ENCODE measurements around the gene ZNF618.

DNA sequence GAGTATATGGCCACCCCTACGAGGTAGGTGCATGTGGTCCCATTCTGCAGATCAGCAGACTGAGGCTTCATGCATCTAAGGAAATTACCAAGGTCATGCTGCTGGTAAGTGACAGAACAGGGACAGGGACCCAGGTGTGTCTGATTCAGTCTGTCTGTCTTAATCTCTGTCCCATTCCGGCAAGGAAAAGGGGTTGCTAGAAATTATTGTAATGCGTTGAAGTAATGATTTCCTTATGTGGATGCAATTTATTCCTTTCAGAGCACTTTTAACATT, 125.2 kb downstream of the ZNF618 start:
- TF ChIP-seq CTCF (IDR thresholded peaks at IDR 0.05) (no peak), POLR2A (IDR thresholded peaks at IDR 0.05) (no peak)

Measured in ovary (tissue), 3 donors.